Jurkat, Clone E6-1 (cell line): Measurements from ENCODE around the gene LSM10. TPM values are rescaled to one million over a fixed set of nuclear protein-coding genes. Genes with fewer than 3 reads are reported as not detected.

ENCODE experiments used
- DNase-seq: peaks from one replicate; pipeline ENCODE4 v3.0.0-alpha.2; 2011; ENCODE audit warnings: low read depth, low spot score
- H3K4me3 ChIP-seq: 2 replicates; pipeline ENCODE4 v1.5.1; 2011; ENCODE audit warnings: mild to moderate bottlenecking, low read length, control low read depth, moderate library complexity
- polyA plus RNA-seq: library from polyadenylated mRNA; unstranded; fragments of >200 nt; gene quantifications from one replicate; pipeline ENCODE4 v1.2.1, GENCODE V29; 2012; ENCODE audit warnings: missing spikeins; ENCODE audit not compliant: insufficient read length, insufficient read depth

LSM10 gene
- polyA plus RNA-seq: 53.7 TPM

- peak; percentile 82 for DNase-seq
Measured at GRCh38 chr1:36397378-36398230, at the start of gene LSM10. LSM10 (minus strand) TSS chr1:36397908; CDS start chr1:36394129, 3,779 bp downstream.

GRCh38 chr1:36447450-36447849 lies 49.7 kb upstream of the LSM10 start:
- H3K4me3 ChIP-seq: no peak overlapping the region
- DNase-seq: no peak

More at GRCh38 chr1:36397378-36398230, at the start of gene LSM10:
- H3K4me3 ChIP-seq: peak within 1 kb of the TSS; percentile 97

- no peak for DNase-seq
- no peak overlapping the region for H3K4me3 ChIP-seq
Measured at GRCh38 chr1:36446746-36447145, 49.0 kb upstream of the LSM10 start.

GRCh38 chr1:36446271-36446670 lies 48.6 kb upstream of the LSM10 start:
- no peak for DNase-seq
- H3K4me3 ChIP-seq: no peak overlapping the region

GRCh38 chr1:36443297-36443696 lies 45.6 kb upstream of the LSM10 start:
- DNase-seq: no peak
- H3K4me3 ChIP-seq: no peak overlapping the region

- no peak overlapping the region for H3K4me3 ChIP-seq
- DNase-seq: no peak
Measured at GRCh38 chr1:36442337-36442736, 44.6 kb upstream of the LSM10 start.

- no peak for DNase-seq
- no peak overlapping the region for H3K4me3 ChIP-seq
Measured at GRCh38 chr1:36440646-36441045, 42.9 kb upstream of the LSM10 start.

GRCh38 chr1:36440044-36440443 lies 42.3 kb upstream of the LSM10 start:
- H3K4me3 ChIP-seq: no peak overlapping the region
- no peak for DNase-seq

GRCh38 chr1:36438715-36439114 lies 41.0 kb upstream of the LSM10 start:
- no peak for DNase-seq
- no peak overlapping the region for H3K4me3 ChIP-seq

GRCh38 chr1:36436821-36437220 lies 39.1 kb upstream of the LSM10 start:
- no peak for DNase-seq
- H3K4me3 ChIP-seq: no peak overlapping the region

- no peak for DNase-seq
- H3K4me3 ChIP-seq: no peak overlapping the region
Measured at GRCh38 chr1:36433102-36433501, 35.4 kb upstream of the LSM10 start.

GRCh38 chr1:36432616-36433015 lies 34.9 kb upstream of the LSM10 start:
- DNase-seq: no peak
- no peak overlapping the region for H3K4me3 ChIP-seq

- DNase-seq: no peak
- H3K4me3 ChIP-seq: no peak overlapping the region
Measured at GRCh38 chr1:36425791-36426190, 28.1 kb upstream of the LSM10 start.

GRCh38 chr1:36421649-36422048 lies 23.9 kb upstream of the LSM10 start:
- H3K4me3 ChIP-seq: no peak overlapping the region
- no peak for DNase-seq

GRCh38 chr1:36420836-36421317 lies 23.2 kb upstream of the LSM10 start:
- peak; percentile 81 for DNase-seq
- peak overlapping the region; percentile 3; the same call in 1 of the 2 replicates for H3K4me3 ChIP-seq

- no peak for DNase-seq
- H3K4me3 ChIP-seq: peak overlapping the region; percentile 3; the same call in 1 of the 2 replicates
Measured at GRCh38 chr1:36420409-36420808, 22.7 kb upstream of the LSM10 start.

GRCh38 chr1:36419569-36419968 lies 21.9 kb upstream of the LSM10 start:
- no peak overlapping the region for H3K4me3 ChIP-seq
- no peak for DNase-seq

GRCh38 chr1:36419140-36419539 lies 21.4 kb upstream of the LSM10 start:
- DNase-seq: no peak
- H3K4me3 ChIP-seq: no peak overlapping the region

- H3K4me3 ChIP-seq: no peak overlapping the region
- DNase-seq: no peak
Measured at GRCh38 chr1:36417931-36418330, 20.2 kb upstream of the LSM10 start.

- no peak for DNase-seq
- no peak overlapping the region for H3K4me3 ChIP-seq
Measured at GRCh38 chr1:36415661-36416326, 18.1 kb upstream of the LSM10 start.
